NCI-H146 treated with DMSO at 0.1 percent for 48 hours (cell line): Measurements from ENCODE around the gene KIF11.
"Not testable (repeated sequence)": the region's sequence is repeated elsewhere in the genome, so short reads cannot be mapped to it uniquely, and the experiment has no call there.

ENCODE experiments used
- DNase-seq: peaks from one replicate; lab custom pipeline; 2025; ENCODE audit not compliant: unreplicated experiment; lab: John Stamatoyannopoulos, UW

Gene KIF11

DNA sequence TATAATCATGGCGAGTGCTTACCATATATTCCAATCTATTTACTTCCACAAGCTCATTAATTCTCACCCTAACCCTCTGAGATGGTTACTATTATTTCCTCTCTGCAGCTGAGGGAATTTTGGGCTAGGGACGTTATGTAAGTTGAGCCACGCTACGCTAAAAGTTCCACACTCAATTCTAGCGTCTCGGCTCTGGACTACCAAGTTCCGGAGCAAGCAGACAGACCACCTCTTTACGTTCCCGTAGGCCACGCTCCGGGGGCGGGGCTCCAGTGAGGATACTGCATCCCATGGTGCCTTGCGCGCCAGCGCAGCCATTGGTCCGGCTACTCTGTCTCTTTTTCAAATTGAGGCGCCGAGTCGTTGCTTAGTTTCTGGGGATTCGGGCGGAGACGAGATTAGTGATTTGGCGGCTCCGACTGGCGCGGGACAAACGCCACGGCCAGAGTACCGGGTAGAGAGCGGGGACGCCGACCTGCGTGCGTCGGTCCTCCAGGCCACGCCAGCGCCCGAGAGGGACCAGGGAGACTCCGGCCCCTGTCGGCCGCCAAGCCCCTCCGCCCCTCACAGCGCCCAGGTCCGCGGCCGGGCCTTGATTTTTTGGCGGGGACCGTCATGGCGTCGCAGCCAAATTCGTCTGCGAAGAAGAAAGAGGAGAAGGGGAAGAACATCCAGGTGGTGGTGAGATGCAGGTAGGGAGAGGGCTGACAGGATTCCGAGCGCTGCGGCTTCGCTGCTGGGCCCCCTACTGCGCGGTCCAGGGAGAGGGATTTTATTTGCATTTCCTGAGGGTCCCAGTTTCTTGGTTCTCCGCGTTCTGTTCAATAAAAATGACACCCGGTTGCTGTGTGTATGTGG is at the start of gene KIF11:
Gene KIF11 (plus strand): TSS at position 370 of the 858 bp plus-strand sequence. CDS start 246 bp downstream, at position 616.
- peak; percentile 90 for DNase-seq

GRCh38 chr10:92544296-92544695 is 48.6 kb upstream of the KIF11 start:
- no peak for DNase-seq

DNA sequence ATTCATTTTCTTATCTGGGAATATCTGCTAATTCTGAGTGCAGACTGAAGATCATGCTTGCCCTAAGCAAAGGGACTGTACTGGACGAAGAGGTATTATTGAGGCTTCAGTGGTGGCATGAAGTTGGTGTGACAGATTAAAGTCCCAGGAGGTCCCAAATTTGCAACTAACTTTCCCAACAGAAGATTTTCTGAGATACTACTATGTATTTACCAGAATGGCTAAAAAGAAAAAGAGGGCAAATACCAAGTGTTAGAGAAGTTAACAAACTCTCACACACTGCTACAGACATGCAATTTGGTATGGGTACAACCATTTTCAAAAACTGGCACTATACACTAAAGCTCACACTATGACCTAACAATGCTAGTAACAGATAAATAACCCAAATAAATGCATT is 47.4 kb upstream of the KIF11 start:
- DNase-seq, result no peak

DNA sequence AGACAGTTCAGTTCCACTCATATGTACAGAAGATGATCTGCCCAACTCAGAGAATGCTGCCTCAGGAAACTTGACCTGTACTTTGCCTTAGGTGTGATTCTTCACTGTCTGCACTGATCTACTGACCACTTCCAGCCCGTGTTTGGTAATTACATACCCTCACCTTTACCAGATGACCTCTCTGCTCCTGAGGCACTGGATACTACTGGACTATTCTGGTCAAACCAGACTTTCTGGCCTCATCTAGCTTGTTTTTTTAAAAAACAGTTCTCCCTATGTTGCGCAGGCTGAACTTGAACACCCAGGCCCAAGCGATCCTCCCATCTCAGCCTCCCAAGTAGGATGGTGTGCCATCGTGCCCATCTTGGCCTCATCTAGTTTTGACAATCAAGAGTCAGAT is 45.3 kb upstream of the KIF11 start:
- no peak for DNase-seq

DNA sequence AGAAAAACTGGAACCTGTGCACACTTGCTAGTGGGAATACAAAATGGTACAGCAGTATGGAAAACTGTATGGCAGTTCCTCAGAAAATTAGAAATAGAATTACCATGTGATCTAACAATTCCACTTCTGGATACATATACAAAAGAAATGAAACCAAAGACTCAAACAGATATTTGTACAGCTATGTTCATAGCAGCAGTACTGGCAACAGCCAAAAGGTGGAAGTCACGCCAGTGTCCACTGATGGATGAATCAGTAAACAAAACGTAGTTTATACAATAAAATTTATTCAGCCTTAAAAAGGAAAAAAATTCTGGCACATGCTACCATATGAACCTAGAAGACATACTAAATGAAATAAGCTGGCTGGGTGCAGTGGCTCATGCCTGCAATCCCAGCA is 42.0 kb upstream of the KIF11 start:
- DNase-seq, result no peak

DNA sequence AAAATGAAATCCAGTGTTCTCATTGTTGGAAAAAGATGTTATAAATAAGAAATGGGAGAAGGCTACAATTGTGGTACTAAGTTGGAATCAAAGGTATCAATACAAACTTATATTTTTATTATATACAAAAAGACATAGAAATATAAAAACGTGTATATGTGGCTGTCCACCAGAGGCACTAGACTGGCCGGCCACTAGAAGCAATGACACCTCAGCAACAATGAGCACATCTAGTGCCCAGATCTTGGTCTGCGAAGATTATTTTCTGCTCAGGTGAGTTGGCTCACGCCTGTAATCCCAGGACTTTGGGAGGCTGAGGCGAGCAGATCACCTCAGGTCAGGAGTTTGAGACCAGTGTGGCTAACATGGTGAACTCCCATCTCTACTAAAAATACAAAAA is 40.6 kb upstream of the KIF11 start:
- DNase-seq, result no peak

GRCh38 chr10:92553959-92554358 is 39.0 kb upstream of the KIF11 start:
- no peak for DNase-seq

DNA sequence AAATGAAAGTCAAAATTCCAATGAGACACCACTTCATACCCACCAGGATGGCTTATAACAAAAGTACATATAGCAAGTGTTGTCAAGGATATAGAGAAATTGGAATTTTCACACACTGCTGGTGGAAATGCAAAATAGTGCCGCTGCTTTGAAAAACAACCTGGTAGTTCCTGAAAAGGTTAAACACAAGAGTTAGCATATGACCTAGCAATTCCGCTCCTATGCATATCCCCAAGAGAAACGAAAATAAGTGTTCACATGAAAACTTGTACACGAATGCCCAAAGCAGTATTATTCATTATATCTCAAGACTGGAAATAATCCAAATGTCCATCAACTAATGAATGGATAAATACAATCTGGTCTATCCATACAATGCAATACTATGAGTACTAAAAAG is 33.9 kb upstream of the KIF11 start:
- DNase-seq, result no peak

- DNase-seq, result no peak
Measured at GRCh38 chr10:92562424-92562823, 30.5 kb upstream of the KIF11 start.

DNA sequence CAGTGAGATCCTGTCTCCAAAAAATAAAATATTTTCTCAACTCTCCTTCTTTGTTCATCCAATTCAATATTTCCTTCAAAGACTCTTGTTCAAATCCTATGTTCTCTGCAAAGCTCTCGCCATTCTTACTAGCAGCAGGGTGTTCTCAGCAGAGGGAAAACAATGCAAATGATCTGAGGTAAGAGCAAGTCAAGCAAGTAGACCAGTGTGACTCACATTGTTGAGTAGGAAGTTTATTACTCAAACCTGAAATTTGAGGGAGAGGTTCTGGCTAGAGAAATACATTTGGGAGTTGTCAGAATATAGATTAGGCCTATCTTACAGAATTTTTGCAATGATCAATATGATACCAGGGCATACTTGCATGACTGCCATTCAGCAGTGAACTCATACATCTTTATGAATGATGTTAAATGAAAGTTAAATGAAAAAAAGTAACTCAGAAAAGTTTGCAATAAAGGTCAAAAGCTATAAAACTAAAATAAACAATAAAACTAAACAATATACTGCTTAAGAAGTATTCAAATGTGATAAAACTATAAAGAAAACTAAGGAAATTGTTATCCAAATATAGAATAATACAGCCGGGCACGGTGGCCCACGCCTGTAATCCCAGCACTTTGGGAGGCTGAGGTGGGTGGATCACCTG is 24.9 kb upstream of the KIF11 start:
- no peak for DNase-seq

DNA sequence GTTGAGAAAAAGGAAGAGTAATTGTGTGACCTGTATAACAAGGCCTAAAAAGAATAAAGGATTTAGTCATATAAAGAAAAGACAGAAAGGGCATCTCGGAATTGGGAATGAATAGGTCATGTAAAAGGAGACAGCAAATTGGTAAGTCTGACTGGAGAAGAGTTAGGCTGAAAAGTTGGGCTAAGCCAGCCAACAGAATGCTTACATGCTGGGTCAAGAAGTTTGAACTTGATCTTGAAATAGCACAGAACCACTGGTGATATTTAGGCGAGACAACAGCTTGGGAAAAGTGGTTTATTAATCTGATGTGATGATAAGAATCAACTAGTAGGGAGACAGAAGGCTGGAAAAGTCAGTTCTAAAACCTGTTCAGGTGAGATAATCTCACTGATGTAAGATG is 23.9 kb upstream of the KIF11 start:
- DNase-seq, result no peak

GRCh38 chr10:92569663-92570062 is 23.3 kb upstream of the KIF11 start:
- DNase-seq, result not testable (repeated sequence)

DNA sequence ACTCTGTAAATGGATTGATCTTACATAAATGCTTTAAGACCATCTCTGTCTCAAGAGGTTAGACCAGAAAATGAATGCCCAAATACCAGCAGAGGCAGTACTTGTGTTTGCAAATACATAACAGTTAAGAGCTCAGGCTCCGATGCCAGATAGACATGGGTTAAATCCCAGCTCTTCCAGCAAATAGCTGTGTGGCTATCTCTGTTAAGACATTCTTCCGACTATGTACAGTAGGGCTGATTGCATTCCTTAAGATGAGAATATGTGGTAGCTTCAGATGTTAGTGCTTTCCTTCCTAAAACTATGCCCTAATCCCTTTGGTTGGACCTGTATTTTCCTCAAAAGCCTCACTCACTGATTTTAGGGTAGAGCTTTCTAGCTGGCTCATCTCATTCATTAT is 21.3 kb upstream of the KIF11 start:
- no peak for DNase-seq

DNA sequence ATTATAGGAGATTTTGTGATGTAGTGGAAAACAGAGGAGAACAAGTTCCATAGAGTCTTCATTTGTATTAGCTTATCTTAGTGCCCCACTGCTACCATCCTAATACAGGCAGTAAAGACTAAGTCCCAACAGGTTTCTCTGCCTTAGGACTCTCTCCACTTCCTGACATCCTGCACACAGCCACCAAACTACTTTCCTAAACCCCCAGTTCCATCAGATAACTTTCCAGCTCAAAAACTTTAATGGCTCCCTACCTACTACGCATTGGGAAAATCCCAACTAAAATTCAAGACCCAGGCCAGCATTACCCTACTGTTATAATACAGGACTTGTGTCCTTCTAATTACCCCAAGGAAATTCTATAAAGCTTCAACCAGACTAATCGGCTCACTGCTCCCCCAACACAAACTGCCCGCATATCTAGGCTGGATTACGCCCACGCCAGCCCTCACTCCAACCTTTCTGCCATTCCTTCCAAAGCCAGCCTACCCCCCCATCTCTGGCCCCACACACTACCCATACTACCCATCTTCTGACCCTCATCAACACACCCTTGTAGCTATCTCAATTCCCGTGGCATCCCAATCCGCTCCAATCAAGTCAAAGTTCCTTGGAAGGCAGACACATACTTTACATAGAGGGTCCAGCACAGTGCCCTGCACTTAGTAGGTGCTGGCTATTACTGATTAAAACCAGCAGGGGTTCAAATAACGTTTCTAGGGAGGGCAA is 20.4 kb upstream of the KIF11 start:
- no peak for DNase-seq

DNA sequence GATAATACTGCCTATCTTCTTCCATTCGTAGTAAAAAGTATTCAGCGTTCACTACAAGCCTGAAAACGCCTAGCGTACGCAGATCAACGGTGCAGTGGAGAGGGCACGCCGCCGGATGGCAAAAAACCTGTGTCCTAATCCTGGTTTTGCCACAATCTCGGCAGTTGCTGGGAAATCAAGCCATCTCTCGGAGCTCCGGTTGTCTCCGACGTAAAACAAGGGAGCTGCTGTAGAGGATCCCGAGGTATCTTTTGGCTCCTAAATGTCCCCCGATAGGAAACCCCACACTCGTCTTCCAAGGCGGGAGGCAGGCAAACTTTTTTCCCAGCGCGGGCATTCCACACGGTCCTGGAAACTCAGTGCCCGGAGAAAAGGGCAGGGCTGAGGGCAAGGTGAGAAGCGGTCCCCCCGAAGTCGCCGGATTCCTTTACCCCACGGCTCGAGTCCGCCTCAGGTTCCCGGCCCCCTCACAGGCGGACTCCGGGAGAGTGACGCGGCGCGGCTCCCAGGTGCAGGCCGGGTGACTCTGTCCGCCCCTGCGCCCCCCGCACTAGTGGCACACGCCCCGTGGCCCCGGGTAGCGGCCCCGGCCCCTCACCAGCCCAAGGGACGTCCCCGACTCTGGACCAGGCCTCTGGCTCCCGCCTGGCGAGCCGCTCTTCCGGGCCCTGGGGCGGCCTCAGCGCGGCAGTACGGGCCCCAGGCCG is 19.7 kb upstream of the KIF11 start:
- no peak for DNase-seq

- peak; percentile 75 for DNase-seq
Measured at GRCh38 chr10:92573798-92574547, 19.0 kb upstream of the KIF11 start, which contains the start of gene IDE. Gene IDE (minus strand): TSS chr10:92574093. CDS start chr10:92574019, 74 bp downstream.

DNA sequence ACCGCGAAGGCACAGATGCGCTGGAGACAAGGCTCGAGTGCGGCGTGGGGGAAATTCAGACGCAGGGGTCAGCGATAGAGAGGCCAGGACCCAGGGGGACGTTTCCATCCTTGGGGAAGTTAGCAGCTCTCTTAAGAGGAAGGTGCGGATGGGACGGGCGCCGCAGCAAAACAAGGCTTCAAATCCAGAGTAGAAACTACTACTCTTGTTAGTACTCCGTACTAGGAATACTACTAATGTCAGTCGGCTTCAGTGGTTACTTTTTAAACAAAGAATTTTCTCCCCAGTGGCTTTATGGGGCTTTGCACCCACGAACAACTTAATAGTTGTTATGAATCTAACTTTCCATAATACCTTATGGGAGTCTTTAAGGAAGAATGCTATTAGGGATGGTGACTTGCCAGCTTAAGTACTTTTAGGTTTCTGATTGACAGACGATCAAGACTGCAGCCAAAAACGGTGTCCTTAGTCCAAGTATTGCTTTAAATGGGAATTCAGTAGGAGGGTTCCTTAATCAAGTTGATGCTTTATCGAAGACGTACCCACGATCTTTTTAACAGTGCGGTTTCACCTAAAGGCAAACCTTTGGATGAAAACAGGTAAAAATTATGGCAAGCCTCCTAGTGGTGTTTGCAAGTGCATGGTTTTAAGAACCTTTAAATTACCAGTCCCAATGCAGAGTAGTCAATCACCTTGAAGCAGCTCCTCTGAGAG is 18.2 kb upstream of the KIF11 start:
- DNase-seq, result peak; percentile 55

DNA sequence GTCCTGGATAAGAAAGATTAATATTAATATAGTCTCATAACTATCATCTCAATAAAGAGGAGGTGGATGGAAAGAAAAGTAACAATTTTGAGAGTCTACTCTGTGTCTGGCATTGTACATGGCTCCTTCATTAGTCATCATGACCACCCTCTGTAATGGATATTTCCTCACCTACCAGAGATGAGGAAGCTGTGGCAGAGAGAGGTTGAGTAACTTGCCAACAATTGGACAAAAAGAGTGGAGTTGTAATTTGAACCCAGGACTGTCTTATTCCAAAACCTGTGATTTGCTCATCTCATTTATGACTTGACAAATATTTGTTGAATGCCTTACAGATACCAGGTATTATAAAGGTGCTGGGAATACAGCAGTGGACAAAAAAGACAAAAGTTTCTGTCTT is 17.0 kb upstream of the KIF11 start:
- DNase-seq, result no peak

DNA sequence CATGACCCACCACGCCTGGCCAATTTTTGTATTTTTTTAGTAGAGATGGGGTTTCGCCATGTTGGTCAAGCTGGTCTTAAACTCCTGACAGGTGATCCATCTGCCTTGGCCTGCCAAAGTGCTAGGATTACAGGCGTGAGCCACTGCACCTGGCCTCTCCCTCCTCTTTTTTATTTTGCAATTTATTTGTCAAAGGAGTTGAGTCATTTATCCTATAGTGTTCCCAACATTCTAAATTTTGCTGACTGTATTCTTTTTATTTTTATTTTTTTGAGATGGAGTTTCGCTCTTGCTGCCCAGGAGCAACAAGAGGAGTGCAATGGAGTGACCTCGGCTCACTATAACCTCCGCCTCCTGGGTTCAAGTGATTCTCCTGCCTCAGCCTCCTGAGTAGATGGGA is 10.6 kb upstream of the KIF11 start:
- not testable (repeated sequence) for DNase-seq
